K562 (cell line): ENCODE results near the gene LMBRD1. TPM values are rescaled to one million over a fixed set of nuclear protein-coding genes. Genes with fewer than 3 reads are reported as not detected.

Experiments
- ATAC-seq: fragments of 200-7000 bp; cut with Tn5 transposase; 3 replicates; pipeline ENCODE4 v1.9.1; 2020; ENCODE audit warnings: moderate library complexity
- Bru-seq: library from RNA; stranded (reverse); fragments of 400-500 nt; gene quantifications from one replicate; lab custom pipeline; 2021; lab: Mats Ljungman, UMichigan
- BruChase-seq, 2 experiments: library from RNA; stranded (reverse); fragments of 400-500 nt; gene quantifications; one replicate each; lab custom pipeline; 2021; lab: Mats Ljungman, UMichigan
- BruUV-seq: library from RNA; stranded (reverse); fragments of 400-500 nt; replicated peaks from 2 replicates; lab custom pipeline; 2021; lab: Mats Ljungman, UMichigan
- CTCF ChIA-PET: fragments of 300-600 bp; formaldehyde crosslinking; extraction: SDS; loops from one replicate; lab custom pipeline; 2021; ENCODE audit warnings: low intra/inter-chr PET ratio; lab: Yijun Ruan, JAX
- POLR2A ChIA-PET: fragments of 300-600, 350-650 bp; sonication (Branson Sonifier 250); formaldehyde crosslinking; extraction: SDS; loops from one replicate; lab custom pipeline; 2021; ENCODE audit warnings: antibody characterized with exemption, inconsistent platforms; lab: Yijun Ruan, JAX
- DNase-seq, 4 experiments: peaks; one replicate each; pipeline versions ENCODE4 v3.0.0 to v3.0.0-alpha.2; 2011 to 2018; ENCODE audit warnings: low spot score in 3 of 4, mixed read lengths in 3 of 4; ENCODE audit errors: extremely low read depth in 1 of 4
- FAIRE-seq: peaks from 2 replicates; lab custom pipeline; 2011; peaks lifted over from hg19 to GRCh38; lab: Jason Lieb, UNC
- H2AFZ ChIP-seq: 2 replicates; pipeline ENCODE4 v1.6.0; 2011; ENCODE audit warnings: low read depth, low read length, control low read depth, inconsistent platforms
- H3K27ac ChIP-seq: fragments of 200-600 bp; 3 replicates; pipeline ENCODE4 v1.8.0; 2011; ENCODE audit warnings: low read depth, mild to moderate bottlenecking, control low read depth, inconsistent platforms, low read length, moderate library complexity, mixed read lengths; ENCODE audit errors: extremely low read depth
- H3K27me3 ChIP-seq, 2 experiments: fragments of 300-600 bp in 1 of 2; 2 replicates in 1 of 2; 3 replicates in 1 of 2; pipeline versions ENCODE4 v1.6.0 to v1.8.0; 2011; ENCODE audit warnings: inconsistent platforms in 2 of 2, low read length in 2 of 2, mild to moderate bottlenecking in 1 of 2, mixed read lengths in 1 of 2, moderate library complexity in 1 of 2; ENCODE audit not compliant: control insufficient read depth in 2 of 2, insufficient read depth in 2 of 2
- H3K36me3 ChIP-seq: fragments of 300-600 bp; 3 replicates; pipeline ENCODE4 v1.8.0; 2011; ENCODE audit warnings: mild to moderate bottlenecking, low read length, inconsistent platforms; ENCODE audit not compliant: control insufficient read depth, insufficient read depth
- H3K4me1 ChIP-seq, 2 experiments: fragments of 200-600 bp in 1 of 2; replicated peaks in 1 of 2; 2 replicates in 1 of 2; 3 replicates in 1 of 2; pipeline versions ENCODE4 v1.5.1 to v1.8.0; 2011; ENCODE audit warnings: inconsistent platforms in 2 of 2, low read length in 2 of 2, mild to moderate bottlenecking in 1 of 2, mixed read lengths in 1 of 2, moderate library complexity in 1 of 2; ENCODE audit not compliant: control insufficient read depth in 2 of 2, insufficient read depth in 2 of 2
- H3K4me2 ChIP-seq: 2 replicates; pipeline ENCODE4 v1.6.1; 2011; ENCODE audit warnings: low read length, control low read depth, inconsistent platforms, mixed read lengths; ENCODE audit not compliant: insufficient read depth
- H3K4me3 ChIP-seq: fragments of 200-600 bp; sonication (generic), shearing (Covaris generic); 2 replicates; pipeline ENCODE4 v1.5.1; 2016; ENCODE audit warnings: control low read depth, inconsistent platforms
- H3K79me2 ChIP-seq: fragments of 200-600 bp; 3 replicates; pipeline ENCODE4 v1.8.0; 2011; ENCODE audit warnings: low read length, inconsistent platforms; ENCODE audit not compliant: control insufficient read depth, insufficient read depth
- H3K9ac ChIP-seq, 2 experiments: 2 replicates each; pipeline versions ENCODE4 v1.6.0 to v1.6.1; 2011; ENCODE audit warnings: low read depth in 2 of 2, low read length in 2 of 2, control low read depth in 1 of 2, inconsistent platforms in 1 of 2, mild to moderate bottlenecking in 1 of 2, mixed read lengths in 1 of 2; ENCODE audit not compliant: insufficient read depth in 1 of 2
- H3K9me1 ChIP-seq: one replicate; pipeline ENCODE4 v1.6.0; 2011; ENCODE audit warnings: inconsistent platforms, mild to moderate bottlenecking, low read length, moderate library complexity; ENCODE audit not compliant: control insufficient read depth, insufficient read depth
- H3K9me3 ChIP-seq: replicated peaks from 2 replicates; pipeline ENCODE4 v1.5.1; 2011; ENCODE audit warnings: low read depth, low read length, inconsistent platforms; ENCODE audit not compliant: control insufficient read depth, insufficient read depth
- H4K20me1 ChIP-seq: replicated peaks from 2 replicates; pipeline ENCODE4 v1.6.1; 2011; ENCODE audit warnings: low read length, inconsistent platforms, mixed read lengths; ENCODE audit not compliant: control insufficient read depth, insufficient read depth
- BCL6 ChIP-seq: fragments of 250-450 bp; sonication (Bioruptor Pico); IDR thresholded peaks from 2 replicates; pipeline ENCODE4 v1.4.0; 2020
- CBFA2T3 ChIP-seq: fragments of 450-650 bp; IDR thresholded peaks from 2 replicates; pipeline ENCODE4 v1.6.1; 2017
- HLTF ChIP-seq: fragments of 450-650 bp; IDR thresholded peaks from 2 replicates; pipeline ENCODE4 v1.6.1; 2016
- NR2C1 ChIP-seq, 2 experiments: fragments of 450-650 bp; IDR thresholded peaks; 2 replicates each; pipeline ENCODE4 v1.6.1; 2017; ENCODE audit warnings: mild to moderate bottlenecking in 2 of 2, antibody characterized with exemption in 1 of 2, inconsistent platforms in 1 of 2, missing compliant biosample characterization in 1 of 2, missing genetic modification characterization in 1 of 2
- NR4A1 ChIP-seq, 2 experiments: fragments of 250-450 bp in 1 of 2; fragments of 450-650 bp in 1 of 2; sonication (Bioruptor Pico) in 1 of 2; IDR thresholded peaks; 2 replicates each; pipeline versions ENCODE4 v1.4.0 to v1.6.1; 2016 to 2020; ENCODE audit warnings: mild to moderate bottlenecking in 2 of 2, missing compliant biosample characterization in 1 of 2, missing genetic modification characterization in 1 of 2, moderate library complexity in 1 of 2
- PATZ1 ChIP-seq: fragments of 250-450 bp; sonication (Bioruptor Pico); IDR thresholded peaks from 2 replicates; pipeline ENCODE4 v1.5.0; 2020; ENCODE audit warnings: mild to moderate bottlenecking, borderline replicate concordance
- YBX1 ChIP-seq: fragments of 450-650 bp; IDR thresholded peaks from 2 replicates; pipeline ENCODE4 v1.7.1; 2016; ENCODE audit warnings: mild to moderate bottlenecking
- ZNF146 ChIP-seq: IDR thresholded peaks from one replicate; pipeline ENCODE4 v1.6.1; 2018; ENCODE audit warnings: missing compliant biosample characterization; ENCODE audit not compliant: unreplicated experiment
- ZNF57 ChIP-seq: fragments of 450-650 bp; formaldehyde crosslinking; IDR thresholded peaks from 2 replicates; pipeline ENCODE4 v1.4.0; 2020; ENCODE audit warnings: mild to moderate bottlenecking, moderate library complexity
- ZNF79 ChIP-seq: fragments of 250-450 bp; sonication (Bioruptor Pico); IDR thresholded peaks from 2 replicates; pipeline ENCODE4 v1.4.0; 2020; ENCODE audit warnings: low read depth, mild to moderate bottlenecking, moderate library complexity
- WGBS: fragments of 100-300 bp; shearing (Covaris generic); methylation state at CpG from one replicate; pipeline ENCODE4 v1.1.6; 2016; ENCODE audit warnings: low coverage, mixed read lengths; ENCODE audit not compliant: insufficient coverage; ENCODE audit errors: missing lambda C conversion rate; 5-methylcytosine and 5-hydroxymethylcytosine counted together
- in situ Hi-C: fragments of 300-500 bp; cut with MboI; formaldehyde crosslinking; loops from 4 replicates; pipeline ENCODE4 v1.15.0; 2018; ENCODE audit warnings: inconsistent platforms, mixed read lengths
- intact Hi-C: fragments of 100-400 bp; cut with micrococcal nuclease; formaldehyde crosslinking; loops from 2 replicates; pipeline ENCODE4 v1.14.2; 2022
- long read RNA-seq, 3 experiments: library from polyadenylated mRNA in 2 of 3; library from RNA in 1 of 3; unstranded in 2 of 3; stranded (forward) in 1 of 3; transcript quantifications; one replicate each; pipeline ENCODE4 v2.0.0, GENCODE V29; 2019 to 2022
- polyA minus RNA-seq, 3 experiments: library from RNA; depleted of rRNA, polyadenylated mRNA; stranded (reverse); fragments of >200 nt; gene quantifications; 2 replicates each; pipeline ENCODE4 v1.2.3, GENCODE V29; 2011
- polyA plus RNA-seq, 8 experiments: library from polyadenylated mRNA; depleted of rRNA in 4 of 8; stranded (reverse) in 5 of 8; unstranded in 3 of 8; fragments of >200 nt; fragmentation: Nextera tagmentation in 2 of 8; fragmentation: Illumina TruSeq in 1 of 8; extraction: Ambion mirVana in 2 of 8; extraction: Trizol in 1 of 8; gene quantifications; 2 replicates each; pipeline versions ENCODE4 v1.2.1 to v1.2.3, GENCODE V29; 2011 to 2014; ENCODE audit warnings: inconsistent platforms in 1 of 8, missing spikeins in 1 of 8
- total RNA-seq, 7 experiments: library from RNA; depleted of rRNA in 6 of 7; stranded (reverse); fragments of >200 nt in 6 of 7; fragmentation: Illumina TruSeq in 2 of 7; extraction: Trizol in 2 of 7; gene quantifications; 2 replicates each; pipeline versions ENCODE4 v1.2.1 to v1.2.3, GENCODE V29; 2011 to 2021; ENCODE audit warnings: low replicate concordance in 1 of 7
- TF ChIP-seq, protein P1 (sequence below): fragments of 250-450 bp; sonication (Bioruptor Pico); IDR thresholded peaks from 2 replicates; pipeline ENCODE4 v1.4.0; 2020; ENCODE audit warnings: mild to moderate bottlenecking, moderate library complexity, borderline replicate concordance

The LMBRD1 gene
- 17.8 and 55.4 TPM in 2 replicates for total RNA-seq (2011; cell fraction: chromatin; rRNA removed; ENCODE audit: low replicate concordance)
- 22.0 and 25.8 TPM in 2 replicates for total RNA-seq (2011; cell fraction: nucleolus; rRNA removed)
- total RNA-seq (2011; cell fraction: nucleoplasm; rRNA removed), result 39.2 and 40.0 TPM in 2 replicates
- total RNA-seq (2014; rRNA removed), result 14.0 and 16.2 TPM in 2 replicates
- 32.8 and 36.2 TPM in 2 replicates for total RNA-seq (2014; rRNA removed; fragmentation: Illumina TruSeq; extraction: Trizol)
- total RNA-seq (2015; rRNA removed; fragmentation: Illumina TruSeq; extraction: Trizol), result 24.6 and 26.5 TPM in 2 replicates
- total RNA-seq (2021), result 19.5 and 21.4 TPM in 2 replicates
- polyA plus RNA-seq (2011; rRNA removed), result 20.2 and 31.2 TPM in 2 replicates
- polyA plus RNA-seq (2011; cell fraction: cytosol; rRNA removed), result 4.2 and 13.3 TPM in 2 replicates
- 7.4 and 11.4 TPM in 2 replicates for polyA plus RNA-seq (2011; cell fraction: nucleus; rRNA removed)
- 19.7 and 22.0 TPM in 2 replicates for polyA plus RNA-seq (2012)
- 21.1 and 24.0 TPM in 2 replicates for polyA plus RNA-seq (2014; fragmentation: Illumina TruSeq; extraction: Trizol)
- polyA plus RNA-seq (2014; fragmentation: Nextera tagmentation; extraction: Ambion mirVana), result 10 to 100 TPM; 64.3 to 85.2 TPM
- 21.3 and 22.2 TPM in 2 replicates for polyA plus RNA-seq (2014; rRNA removed)
- 27.8 and 29.0 TPM in 2 replicates for polyA minus RNA-seq (2011; rRNA and poly(A)+ RNA removed)
- 6.0 and 10.0 TPM in 2 replicates for polyA minus RNA-seq (2011; cell fraction: cytosol; rRNA and poly(A)+ RNA removed)
- 26.8 and 38.5 TPM in 2 replicates for polyA minus RNA-seq (2011; cell fraction: nucleus; rRNA and poly(A)+ RNA removed)
- percentile 71 among the genes with signal in this experiment for Bru-seq, nascent RNA
- percentile 71 among the genes with signal in this experiment for BruChase-seq, experiment 1, labeled RNA remaining after a 2-hour chase
- BruChase-seq, experiment 2, labeled RNA remaining after a 6-hour chase, result percentile 71 among the genes with signal in this experiment
- long read RNA-seq, experiment 1, transcript LMBRD1-202 (16 exons, 2,264 nt), result major isoform, 115 of 127 reads
- long read RNA-seq, experiment 1, partial matches to known transcripts, result 1 of 127 reads
- long read RNA-seq, experiment 1, other reads (novel, unspliced or antisense), result 7 of 127 reads
- long read RNA-seq, experiment 2, transcript LMBRD1-202 (16 exons, 2,264 nt), result major isoform, 10 of 22 reads
- long read RNA-seq, experiment 2, partial matches to known transcripts, result 8 of 22 reads
- long read RNA-seq, experiment 2, other reads (novel, unspliced or antisense), result 4 of 22 reads
- long read RNA-seq, experiment 3, transcript LMBRD1-202 (16 exons, 2,264 nt), result major isoform, 48 of 56 reads
- long read RNA-seq, experiment 3, partial matches to known transcripts, result 1 of 56 reads
- long read RNA-seq, experiment 3, other reads (novel, unspliced or antisense), result 6 of 56 reads

GRCh38 chr6:69796642-69797390 lies at the start of gene LMBRD1:
LMBRD1 (minus strand) TSS chr6:69797010; CDS start chr6:69796881, 129 bp downstream.
- 1% methylated on average over 18 of the region's 39 CpGs for WGBS
- TF ChIP-seq CBFA2T3, result no peak
- TF ChIP-seq ZNF79 (CRISPR knock-in tag), result no peak
- TF ChIP-seq PATZ1 (CRISPR knock-in tag), result no peak
- TF ChIP-seq YBX1, result no peak
- peak; percentile 78 for TF ChIP-seq NR2C1 (IDR thresholded peaks at IDR 0.05)
- TF ChIP-seq NR2C1 (tag; IDR thresholded peaks at IDR 0.05), result peak; percentile 76
- TF ChIP-seq NR4A1 (CRISPR knock-in tag; IDR thresholded peaks at IDR 0.05), result no peak
- TF ChIP-seq NR4A1 (tag; IDR thresholded peaks at IDR 0.05), result no peak
- TF ChIP-seq BCL6 (CRISPR knock-in tag), result no peak
- no peak for TF ChIP-seq ZNF57 (CRISPR knock-in tag)
- TF ChIP-seq HLTF, result no peak
- TF ChIP-seq, protein P1, sequence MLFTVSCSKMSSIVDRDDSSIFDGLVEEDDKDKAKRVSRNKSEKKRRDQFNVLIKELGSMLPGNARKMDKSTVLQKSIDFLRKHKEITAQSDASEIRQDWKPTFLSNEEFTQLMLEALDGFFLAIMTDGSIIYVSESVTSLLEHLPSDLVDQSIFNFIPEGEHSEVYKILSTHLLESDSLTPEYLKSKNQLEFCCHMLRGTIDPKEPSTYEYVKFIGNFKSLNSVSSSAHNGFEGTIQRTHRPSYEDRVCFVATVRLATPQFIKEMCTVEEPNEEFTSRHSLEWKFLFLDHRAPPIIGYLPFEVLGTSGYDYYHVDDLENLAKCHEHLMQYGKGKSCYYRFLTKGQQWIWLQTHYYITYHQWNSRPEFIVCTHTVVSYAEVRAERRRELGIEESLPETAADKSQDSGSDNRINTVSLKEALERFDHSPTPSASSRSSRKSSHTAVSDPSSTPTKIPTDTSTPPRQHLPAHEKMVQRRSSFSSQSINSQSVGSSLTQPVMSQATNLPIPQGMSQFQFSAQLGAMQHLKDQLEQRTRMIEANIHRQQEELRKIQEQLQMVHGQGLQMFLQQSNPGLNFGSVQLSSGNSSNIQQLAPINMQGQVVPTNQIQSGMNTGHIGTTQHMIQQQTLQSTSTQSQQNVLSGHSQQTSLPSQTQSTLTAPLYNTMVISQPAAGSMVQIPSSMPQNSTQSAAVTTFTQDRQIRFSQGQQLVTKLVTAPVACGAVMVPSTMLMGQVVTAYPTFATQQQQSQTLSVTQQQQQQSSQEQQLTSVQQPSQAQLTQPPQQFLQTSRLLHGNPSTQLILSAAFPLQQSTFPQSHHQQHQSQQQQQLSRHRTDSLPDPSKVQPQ (CRISPR knock-in tag), result no peak
- no peak for TF ChIP-seq ZNF146 (CRISPR knock-in tag)

More at GRCh38 chr6:69796642-69797390, at the start of gene LMBRD1:
- Histone ChIP-seq H3K9me1 (no peaks in the 10 kb centered on the region), H3K9ac (peak within 1 kb of the TSS; percentile 85 to 97), H3K79me2 (peaks cover 47% of the 10 kb centered on the region), H3K4me2 (peak within 1 kb of the TSS; percentile 93), H2AFZ (peak within 1 kb of the TSS; percentile 98), H4K20me1 (no peaks in the 10 kb centered on the region), H3K36me3 (no peaks in the 10 kb centered on the region), H3K9me3 (no peaks in the 10 kb centered on the region), H3K27me3 (no peaks in the 10 kb centered on the region), H3K27ac (peak within 1 kb of the TSS; percentile 88), H3K4me3 (peak within 1 kb of the TSS; percentile 84), H3K4me1 (peaks cover 7 to 12% of the 10 kb centered on the region in 2 experiments; a peak in 4 of 5 replicates)
- ATAC-seq (peak; percentile 97), FAIRE-seq (peak; percentile 98), DNase-seq (peak; percentile 95 to 97 (median 96))
- intact Hi-C loops, result loop anchor here (5.0 kb wide), 1 partner anchor 60 kb away; no protein-coding TSS in a partner anchor
- CTCF ChIA-PET, result no interaction called here
- POLR2A ChIA-PET, result interaction anchor here (0.6 to 1.6 kb wide), 8 partner anchors 11 to 975 kb away, joined by 3 to 6 read pairs (median 3); no protein-coding TSS in a partner anchor
- BruUV-seq, result no TSS peak
- in situ Hi-C loops, result no loop called here
